CD4-positive, alpha-beta T cell treated with Interleukin-10 for 1 hour (primary cell): ENCODE data around the gene DNAH12.
"Not testable (repeated sequence)": the region's sequence is repeated elsewhere in the genome, so short reads cannot be mapped to it uniquely, and the experiment has no call there.

Source experiments
- DNase-seq: peaks from one replicate; pipeline ENCODE4 v3.0.0-alpha.2; 2020

The DNAH12 gene

GRCh38 chr3:57397175-57398026 lies 146.7 kb downstream of the DNAH12 start:
- DNase-seq, result peak; percentile 74

GRCh38 chr3:57393977-57394376 lies 150.2 kb downstream of the DNAH12 start:
- DNase-seq, result no peak

DNA sequence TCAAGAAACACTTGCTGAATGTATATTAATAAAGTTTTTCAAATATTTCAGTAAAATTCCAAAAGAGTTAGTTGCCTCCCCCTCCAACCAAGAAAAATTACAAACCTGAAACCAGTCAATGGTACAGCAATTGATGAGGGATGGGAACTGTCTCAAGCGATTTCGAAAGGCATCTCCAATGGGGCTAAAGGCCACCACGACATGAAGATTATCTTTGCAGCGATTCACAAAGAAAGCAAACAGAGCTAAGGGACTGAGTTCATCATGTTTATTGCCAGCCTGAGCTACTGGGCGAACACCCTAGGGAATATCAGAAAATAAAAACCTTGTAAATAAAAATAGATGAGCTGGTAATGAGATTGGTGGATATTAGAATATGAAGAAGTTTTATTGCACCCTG lies 152.4 kb downstream of the DNAH12 start:
- DNase-seq, result no peak

DNA sequence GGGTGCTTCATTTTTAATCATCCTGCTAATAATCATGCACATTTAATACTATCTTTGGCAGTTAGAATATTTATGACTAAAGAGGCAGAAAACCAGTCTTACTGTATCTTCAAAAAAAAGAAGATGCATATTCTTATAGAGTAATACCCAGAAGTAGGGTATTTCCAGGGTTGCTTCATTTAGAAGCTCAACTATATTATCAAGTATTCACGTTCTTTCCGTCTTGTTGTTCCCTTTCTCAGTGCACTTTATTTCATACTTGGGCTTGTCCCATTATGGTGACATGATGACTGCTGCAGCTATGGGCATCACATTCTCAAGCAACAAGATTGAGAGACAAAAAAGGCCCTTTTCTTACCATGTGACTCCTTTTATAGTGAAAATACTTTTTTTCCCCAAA lies 154.9 kb downstream of the DNAH12 start:
- DNase-seq, result no peak

GRCh38 chr3:57386307-57386706 lies 157.8 kb downstream of the DNAH12 start:
- no peak for DNase-seq

DNA sequence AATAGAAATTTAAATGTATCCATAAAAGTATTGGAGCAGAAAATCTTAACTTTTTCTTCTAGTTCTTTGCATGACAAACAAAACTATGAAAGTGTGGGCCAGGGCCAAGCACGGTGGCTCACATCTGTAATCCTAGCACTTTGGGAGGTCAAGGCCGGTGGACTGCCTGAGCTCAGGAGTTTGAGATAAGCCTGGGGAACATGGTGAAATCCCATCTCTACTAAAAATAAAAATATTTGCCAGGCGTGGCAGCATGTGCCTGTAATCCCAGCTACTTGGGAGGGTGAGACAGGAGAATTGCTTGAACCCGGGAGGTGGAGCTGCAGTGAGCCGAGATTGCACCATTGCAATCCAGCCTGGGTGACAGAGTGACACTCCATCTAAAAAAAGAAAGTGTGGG lies 158.6 kb downstream of the DNAH12 start:
- no peak for DNase-seq

- no peak for DNase-seq
These were observed 160.3 kb downstream of the DNAH12 start for GRCh38 chr3:57383838-57384237.

DNA sequence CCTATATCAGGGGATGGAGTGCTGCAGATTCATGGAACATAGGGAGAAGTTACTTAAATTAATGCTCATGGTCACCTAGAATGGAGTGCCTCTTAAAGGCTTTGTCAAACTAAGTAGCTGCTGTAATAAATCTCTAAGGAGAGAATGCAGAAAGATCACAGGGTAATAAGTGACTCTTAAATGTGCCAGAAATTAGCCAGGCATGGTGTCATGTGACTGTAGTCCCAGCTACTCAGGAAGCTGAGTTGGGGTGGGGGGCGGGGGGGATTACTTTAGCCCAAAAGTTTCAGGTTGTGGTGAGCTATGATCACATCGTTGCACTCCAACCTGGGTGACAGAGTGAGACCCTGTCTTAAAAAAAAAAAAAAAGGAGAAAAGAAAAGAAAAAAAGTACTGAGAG lies 160.7 kb downstream of the DNAH12 start:
- no peak for DNase-seq

DNA sequence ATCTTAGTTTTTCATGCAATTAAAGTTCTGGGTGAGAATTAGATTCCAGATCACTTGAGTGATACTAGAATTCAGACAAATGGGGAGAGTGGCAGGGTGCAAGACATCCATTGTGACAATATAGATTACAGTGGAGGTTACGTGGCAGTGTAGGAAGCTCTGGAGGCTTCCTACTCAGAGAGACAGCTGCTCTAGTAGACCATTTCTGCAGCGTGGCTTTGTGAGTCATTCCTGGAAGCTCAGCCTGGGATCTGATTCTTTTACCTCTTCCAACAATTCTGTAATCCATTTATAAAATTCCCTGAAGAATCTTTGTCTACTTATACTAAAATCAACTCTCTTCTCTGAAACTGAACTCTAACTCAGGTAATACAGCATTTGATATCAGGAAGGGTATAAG lies 161.2 kb downstream of the DNAH12 start:
- no peak for DNase-seq

GRCh38 chr3:57370341-57370740 lies 173.8 kb downstream of the DNAH12 start:
- DNase-seq, result no peak

DNA sequence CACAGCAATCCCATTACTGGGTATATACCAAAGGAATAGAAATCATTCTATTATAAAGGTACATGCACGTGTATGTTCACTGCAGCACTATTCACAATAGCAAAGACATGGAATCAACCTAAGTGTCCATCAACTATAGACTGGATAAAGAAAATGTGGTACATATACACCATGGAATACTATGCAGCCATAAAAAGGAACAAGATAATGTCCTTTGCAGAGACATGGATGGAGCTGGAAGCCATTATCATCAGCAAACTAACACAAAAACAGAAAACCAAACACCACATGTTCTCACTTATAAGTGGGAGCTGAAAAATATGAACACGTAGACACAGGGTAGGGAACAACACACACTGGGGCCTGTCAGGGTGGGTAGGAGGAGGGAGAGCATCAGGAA lies 179.1 kb downstream of the DNAH12 start:
- DNase-seq, result not testable (repeated sequence)

- DNase-seq, result not testable (repeated sequence)
These were observed 187.9 kb downstream of the DNAH12 start for GRCh38 chr3:57356275-57356674.

DNA sequence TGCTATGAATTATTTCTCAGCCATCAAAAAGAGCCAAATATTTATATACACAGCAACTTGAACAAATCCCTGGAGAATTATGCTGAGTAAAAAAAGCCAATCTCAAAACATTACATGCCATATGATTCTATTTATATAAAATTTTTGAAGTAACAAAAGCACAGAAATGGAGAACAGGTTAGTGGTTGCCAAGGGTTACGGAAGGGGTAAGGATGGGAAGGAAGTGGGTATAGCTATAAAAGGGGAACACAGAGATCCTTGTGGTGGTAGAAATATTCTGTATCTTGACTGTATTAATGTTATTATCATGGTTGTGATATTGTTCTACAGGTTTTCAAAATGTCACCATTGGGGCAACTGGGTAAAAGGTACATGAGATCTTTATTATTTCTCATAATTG lies 189.4 kb downstream of the DNAH12 start:
- DNase-seq, result peak; percentile 0

GRCh38 chr3:57350271-57350670 lies 193.9 kb downstream of the DNAH12 start:
- no peak for DNase-seq

GRCh38 chr3:57339071-57339642 lies 205.0 kb downstream of the DNAH12 start:
- DNase-seq, result not testable (repeated sequence)

GRCh38 chr3:57338272-57339070 lies 205.7 kb downstream of the DNAH12 start:
- DNase-seq, result not testable (repeated sequence)

GRCh38 chr3:57335283-57335938 lies 208.7 kb downstream of the DNAH12 start:
- no peak for DNase-seq

DNA sequence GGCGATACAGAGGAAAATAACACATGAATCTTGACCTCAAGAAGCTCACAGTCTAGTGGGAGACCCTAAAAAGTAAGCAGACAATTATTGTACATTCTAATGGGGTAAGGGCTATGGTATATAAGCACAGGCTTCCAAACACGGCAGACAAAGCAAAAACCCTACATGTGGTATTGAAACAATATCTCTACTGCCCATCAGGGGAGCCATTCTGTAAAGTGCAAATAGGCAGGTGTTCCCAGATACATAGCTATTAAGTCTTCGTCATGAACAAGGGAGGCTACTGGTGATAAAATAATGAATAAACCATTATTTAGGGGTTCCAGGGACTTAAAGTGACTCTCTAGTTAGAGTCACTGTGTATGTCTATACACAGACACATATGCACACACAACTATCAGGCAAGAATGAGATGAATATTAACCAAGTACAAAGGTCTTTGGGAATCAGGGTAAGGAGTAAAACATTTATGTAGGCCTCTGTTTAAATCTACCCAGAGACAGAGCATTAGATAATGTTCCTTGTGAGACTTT lies 213.0 kb downstream of the DNAH12 start:
- no peak for DNase-seq

- DNase-seq, result not testable (repeated sequence)
These were observed 217.6 kb downstream of the DNAH12 start for GRCh38 chr3:57326498-57326897.

DNA sequence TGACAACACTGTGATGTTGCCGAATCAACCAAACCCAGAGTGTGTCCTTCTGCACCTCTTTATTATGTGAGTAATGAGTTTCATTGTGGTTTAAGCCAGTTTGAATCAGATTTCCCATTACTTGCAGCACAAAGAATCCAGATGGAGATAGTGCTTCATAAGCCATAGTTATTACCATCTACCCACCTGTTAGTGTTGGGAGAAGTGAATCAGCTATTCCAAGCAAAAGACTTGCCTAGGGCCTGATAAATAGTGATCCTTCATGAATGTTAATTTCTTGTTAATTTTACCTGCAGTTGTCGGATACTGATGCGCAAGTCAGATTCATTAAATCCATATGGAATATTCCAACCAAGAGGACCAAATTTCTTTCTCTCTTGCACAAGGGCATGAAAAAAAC lies 229.9 kb downstream of the DNAH12 start:
- DNase-seq, result no peak

DNA sequence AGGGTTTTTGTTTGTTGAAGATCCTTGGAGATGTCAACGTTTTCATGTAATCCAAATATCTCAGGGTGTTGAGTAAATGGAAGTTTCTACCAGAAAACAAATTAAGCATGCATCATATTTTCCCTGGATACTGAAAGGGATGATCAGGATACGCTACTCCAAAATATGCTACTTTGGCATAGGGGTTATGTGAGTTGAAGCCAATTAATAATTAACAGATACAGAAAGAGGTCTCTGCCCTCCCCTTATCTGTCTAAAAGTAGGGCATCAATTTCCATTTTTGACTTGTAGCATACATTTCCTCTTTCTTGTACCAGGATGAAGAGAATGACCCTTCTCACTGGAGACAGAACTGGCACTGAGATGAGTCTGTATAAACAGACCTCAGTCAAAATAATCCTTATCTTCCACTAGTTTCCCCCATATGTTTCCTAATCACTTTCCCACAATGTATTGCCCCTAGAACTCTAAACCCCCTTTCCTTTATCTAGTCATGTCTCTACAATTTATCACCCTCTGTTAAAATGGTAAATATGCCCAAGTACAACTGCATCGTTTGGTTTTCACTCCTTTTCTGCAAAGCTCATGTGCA lies 234.3 kb downstream of the DNAH12 start:
- DNase-seq, result no peak

DNA sequence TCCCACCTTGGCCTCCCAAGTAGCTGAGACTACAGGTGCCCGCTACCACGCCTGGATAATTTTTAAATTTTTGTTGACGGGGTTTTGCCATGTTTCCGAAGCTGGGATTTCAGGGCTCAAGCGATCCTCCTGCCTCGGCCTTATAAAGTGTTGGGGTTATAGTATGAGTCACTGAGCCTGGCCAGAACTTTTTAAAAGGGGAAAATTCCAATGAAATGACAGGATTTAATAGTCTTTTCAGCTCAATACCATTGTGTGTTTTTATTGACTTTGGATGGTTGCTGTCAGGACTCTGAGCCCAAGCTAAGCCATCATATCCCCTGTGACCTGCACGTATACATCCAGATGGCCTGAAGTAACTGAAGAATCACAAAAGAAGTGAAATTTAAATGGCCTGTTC lies 240.6 kb downstream of the DNAH12 start:
- DNase-seq, result not testable (repeated sequence)

DNA sequence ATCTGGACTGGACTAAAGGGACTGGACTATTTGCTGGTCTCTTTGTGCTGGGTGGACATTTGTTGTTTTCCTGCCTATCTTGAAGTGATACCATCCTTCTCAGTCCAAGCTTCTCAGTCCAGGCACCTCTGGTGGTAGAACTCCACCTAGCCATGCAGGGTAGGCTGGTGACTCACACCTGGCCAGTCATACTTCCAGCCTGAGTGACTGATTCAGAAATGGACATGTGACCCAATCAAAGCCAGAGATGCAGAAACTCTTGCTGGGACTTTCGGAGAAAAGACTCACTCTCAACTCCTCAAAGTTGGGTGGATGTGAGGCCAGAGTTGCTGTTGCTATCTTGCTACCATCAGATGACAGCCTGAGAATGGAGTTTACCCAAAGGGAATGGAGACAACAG lies 246.1 kb downstream of the DNAH12 start:
- DNase-seq, result no peak
